Peyer's patch (tissue), 4 donors: ENCODE measurements around the gene MRGPRD. TPM values are rescaled to one million over a fixed set of nuclear protein-coding genes. Genes with fewer than 3 reads are reported as not detected.

ENCODE experiments used
- DNase-seq, 3 donors: peaks; one replicate each; pipeline ENCODE4 v3.0.0-alpha.2; 2017 to 2019
- H3K27ac ChIP-seq, 4 donors: fragments of 200-600 bp; sonication (generic); one replicate each; pipeline ENCODE4 v1.5.1; 2016 to 2019
- H3K27me3 ChIP-seq, 2 donors: fragments of 200-600 bp; sonication (generic); one replicate each; pipeline ENCODE4 v1.5.1; 2019
- H3K36me3 ChIP-seq, 3 donors: fragments of 200-600 bp; sonication (generic); one replicate each; pipeline ENCODE4 v1.5.1; 2016 to 2019
- H3K4me1 ChIP-seq, 4 donors: fragments of 200-600 bp; sonication (generic); one replicate each; pipeline ENCODE4 v1.5.1; 2016 to 2019
- H3K4me3 ChIP-seq, 4 donors: fragments of 200-600 bp; sonication (generic); 1 replicate in 3 of 4; 2 replicates in 1 of 4; pipeline ENCODE4 v1.5.1; 2016 to 2019; ENCODE audit warnings: mild to moderate bottlenecking in 1 of 4
- H3K9me3 ChIP-seq, 4 donors: fragments of 200-600 bp; sonication (generic); one replicate each; pipeline ENCODE4 v1.5.1; 2016 to 2019; ENCODE audit warnings: mild to moderate bottlenecking in 1 of 4
- POLR2A ChIP-seq, 2 donors: fragments of 450-650 bp; IDR thresholded peaks; one replicate each; pipeline ENCODE4 v1.5.1; 2017; ENCODE audit warnings: antibody characterized with exemption in 2 of 2, mild to moderate bottlenecking in 2 of 2, moderate library complexity in 2 of 2
- total RNA-seq, 4 donors: library from RNA; depleted of rRNA; stranded (reverse); fragments of >200 nt; gene quantifications; one replicate each; pipeline ENCODE4 v1.1.0, GENCODE V29; 2016
- TF ChIP-seq, protein P1 (sequence below), 6 experiments: fragments of 450-650 bp in 4 of 6; fragments of 200-600 bp in 2 of 6; sonication (generic) in 1 of 6; IDR thresholded peaks; one replicate each; pipeline ENCODE4 v1.5.1; 2017 to 2019; ENCODE audit warnings: antibody characterized with exemption in 6 of 6, mild to moderate bottlenecking in 3 of 6, moderate library complexity in 1 of 6

MRGPRD gene
- total RNA-seq, 4 donors from 2014 or later, result not detected

- TF ChIP-seq POLR2A (IDR thresholded peaks at IDR 0.05), result no peak
- TF ChIP-seq, protein P1, sequence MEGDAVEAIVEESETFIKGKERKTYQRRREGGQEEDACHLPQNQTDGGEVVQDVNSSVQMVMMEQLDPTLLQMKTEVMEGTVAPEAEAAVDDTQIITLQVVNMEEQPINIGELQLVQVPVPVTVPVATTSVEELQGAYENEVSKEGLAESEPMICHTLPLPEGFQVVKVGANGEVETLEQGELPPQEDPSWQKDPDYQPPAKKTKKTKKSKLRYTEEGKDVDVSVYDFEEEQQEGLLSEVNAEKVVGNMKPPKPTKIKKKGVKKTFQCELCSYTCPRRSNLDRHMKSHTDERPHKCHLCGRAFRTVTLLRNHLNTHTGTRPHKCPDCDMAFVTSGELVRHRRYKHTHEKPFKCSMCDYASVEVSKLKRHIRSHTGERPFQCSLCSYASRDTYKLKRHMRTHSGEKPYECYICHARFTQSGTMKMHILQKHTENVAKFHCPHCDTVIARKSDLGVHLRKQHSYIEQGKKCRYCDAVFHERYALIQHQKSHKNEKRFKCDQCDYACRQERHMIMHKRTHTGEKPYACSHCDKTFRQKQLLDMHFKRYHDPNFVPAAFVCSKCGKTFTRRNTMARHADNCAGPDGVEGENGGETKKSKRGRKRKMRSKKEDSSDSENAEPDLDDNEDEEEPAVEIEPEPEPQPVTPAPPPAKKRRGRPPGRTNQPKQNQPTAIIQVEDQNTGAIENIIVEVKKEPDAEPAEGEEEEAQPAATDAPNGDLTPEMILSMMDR (IDR thresholded peaks at IDR 0.05), result no peak
- no peaks in the 10 kb centered on the region for H3K9me3 ChIP-seq
- no peak for DNase-seq
- no peaks in the 10 kb centered on the region for H3K4me1 ChIP-seq
- H3K36me3 ChIP-seq, result peaks cover 0 to 85% (median 0%) of the 10 kb centered on the region in 3 donors
- no peak overlapping the region for H3K4me3 ChIP-seq
- H3K27me3 ChIP-seq, result no peaks in the 10 kb centered on the region
- no peak overlapping the region for H3K27ac ChIP-seq
Measured at GRCh38 chr11:68932933-68933577, 47.7 kb downstream of the MRGPRD start.

- H3K27me3 ChIP-seq, result no peaks in the 10 kb centered on the region
- H3K9me3 ChIP-seq, result no peaks in the 10 kb centered on the region
- H3K36me3 ChIP-seq, result peaks cover 0 to 85% (median 0%) of the 10 kb centered on the region in 3 donors
- peaks cover 0 to 5% (median 0%) of the 10 kb centered on the region in 4 donors for H3K4me1 ChIP-seq
- TF ChIP-seq POLR2A (IDR thresholded peaks at IDR 0.05), result no peak
- TF ChIP-seq, protein P1 (IDR thresholded peaks at IDR 0.05), result no peak
- DNase-seq, result no peak
- no peak overlapping the region for H3K27ac ChIP-seq
- no peak overlapping the region for H3K4me3 ChIP-seq
Measured at GRCh38 chr11:68932358-68932757, 48.4 kb downstream of the MRGPRD start.

GRCh38 chr11:68931911-68932310 is 48.9 kb downstream of the MRGPRD start:
- no peak overlapping the region for H3K27ac ChIP-seq
- H3K4me1 ChIP-seq, result peaks cover 0 to 9% (median 0%) of the 10 kb centered on the region in 4 donors
- H3K4me3 ChIP-seq, result no peak overlapping the region
- TF ChIP-seq, protein P1 (IDR thresholded peaks at IDR 0.05), result no peak
- no peak for TF ChIP-seq POLR2A (IDR thresholded peaks at IDR 0.05)
- no peaks in the 10 kb centered on the region for H3K27me3 ChIP-seq
- peaks cover 0 to 85% (median 0%) of the 10 kb centered on the region in 3 donors for H3K36me3 ChIP-seq
- H3K9me3 ChIP-seq, result no peaks in the 10 kb centered on the region
- DNase-seq, result no peak

DNA sequence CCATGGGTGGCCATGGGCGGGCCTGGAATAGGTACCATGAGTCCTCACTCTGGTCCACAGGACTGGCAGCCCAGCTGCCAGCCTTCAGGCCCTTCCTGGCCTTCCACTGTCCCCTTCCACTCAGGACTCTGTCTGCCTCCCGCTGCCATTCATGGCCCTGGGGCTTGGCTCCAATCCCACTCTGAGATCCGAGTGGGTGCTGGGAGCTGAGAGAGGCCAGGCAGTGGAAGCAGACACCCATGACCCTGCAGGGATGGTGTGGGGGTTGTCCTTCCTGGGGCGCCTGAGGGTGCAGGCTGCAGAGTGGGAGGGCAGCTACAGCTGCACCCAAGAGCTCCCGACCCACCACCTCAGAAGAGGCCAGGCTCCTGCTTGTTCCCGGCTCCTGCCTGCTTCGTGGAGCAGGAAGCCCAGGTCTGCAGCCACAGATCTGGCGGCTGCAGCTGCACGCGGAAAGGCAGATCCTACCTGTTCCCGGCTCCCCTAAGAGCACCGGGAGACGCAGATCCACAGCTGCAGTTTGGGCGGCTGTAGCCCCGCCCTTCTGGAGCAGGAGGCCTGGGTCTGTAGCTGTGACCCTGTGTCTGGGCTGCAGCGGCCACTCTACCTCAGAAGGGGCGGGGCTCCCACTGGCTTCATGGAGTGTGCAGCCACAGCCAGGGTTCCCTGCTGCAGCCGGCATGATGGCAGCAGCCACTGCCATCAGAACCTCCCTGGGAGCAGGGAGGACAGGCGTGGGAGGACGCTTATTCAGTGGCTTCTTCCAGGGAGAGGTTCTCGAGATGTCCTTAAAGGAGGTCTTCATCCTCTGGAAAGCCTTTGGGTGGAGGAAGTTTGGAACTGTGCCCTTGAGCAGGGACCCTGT is 49.6 kb downstream of the MRGPRD start:
- no peak overlapping the region for H3K4me3 ChIP-seq
- no peaks in the 10 kb centered on the region for H3K9me3 ChIP-seq
- H3K4me1 ChIP-seq, result peaks cover 0 to 10% (median 0%) of the 10 kb centered on the region in 4 donors
- DNase-seq, result no peak
- H3K27ac ChIP-seq, result no peak overlapping the region
- H3K27me3 ChIP-seq, result no peaks in the 10 kb centered on the region
- peaks cover 0 to 85% (median 0%) of the 10 kb centered on the region in 3 donors for H3K36me3 ChIP-seq
- TF ChIP-seq POLR2A (IDR thresholded peaks at IDR 0.05), result no peak
- TF ChIP-seq, protein P1 (IDR thresholded peaks at IDR 0.05), result no peak

Other genes starting within 250 kb of the MRGPRD start
- gene TESMIN, start 229.5 kb downstream of the MRGPRD start, total RNA-seq, result 10 to 100 TPM in 2 of 4 donors, 1 to 10 TPM in 2; 2.6 to 16.7 (median 8.2) TPM
- 100 to 1,000 TPM in 3 of 4 donors, 10 to 100 TPM in 1; 80.6 to 372 (median 118) TPM for gene CPT1A, start 139.1 kb downstream of the MRGPRD start, total RNA-seq
- gene MRPL21, start 77.2 kb downstream of the MRGPRD start, total RNA-seq, result 10 to 100 TPM; 27.4 to 49.5 (median 38.1) TPM
- 10 to 100 TPM; 30.2 to 59.5 (median 49.2) TPM for gene IGHMBP2, start 77.1 kb downstream of the MRGPRD start, total RNA-seq
- 10 to 100 TPM in 1 of 4 donors, 1 to 10 TPM in 3; 4.2 to 21.9 (median 5.2) TPM for gene MRGPRF, start 32.3 kb upstream of the MRGPRD start, total RNA-seq
- 10 to 100 TPM; 22.4 to 42.5 (median 33.0) TPM for gene TPCN2, start 67.9 kb upstream of the MRGPRD start, total RNA-seq
- 1 to 10 TPM in 1 of 4 donors, under 1 TPM in 1, not detected in 2; 0.95 to 2.8 TPM for gene SMIM38, start 174.9 kb upstream of the MRGPRD start, total RNA-seq